Measurements from ENCODE around the gene ADAMTS8.
A peak's percentile ranks its signal among the peaks of the same experiment; 100 is the strongest.

The ADAMTS8 gene

GRCh38 chr11:130416530-130416882 lies 11.9 kb downstream of the ADAMTS8 start:
- DNase-seq = no peak

- DNase-seq = no peak
These were observed 12.5 kb downstream of the ADAMTS8 start for GRCh38 chr11:130415731-130416529.

GRCh38 chr11:130414107-130415080 lies 14.0 kb downstream of the ADAMTS8 start:
- DNase-seq = no peak

- DNase-seq = no peak
These were observed 14.9 kb downstream of the ADAMTS8 start for GRCh38 chr11:130413405-130414106.

- DNase-seq = no peak
These were observed 17.2 kb downstream of the ADAMTS8 start for GRCh38 chr11:130411223-130411622.

GRCh38 chr11:130409594-130410388 lies 18.6 kb downstream of the ADAMTS8 start:
- no peak for DNase-seq

- DNase-seq = no peak
These were observed 19.5 kb downstream of the ADAMTS8 start for GRCh38 chr11:130408901-130409300.

GRCh38 chr11:130408401-130408890 lies 20.0 kb downstream of the ADAMTS8 start:
- no peak for DNase-seq

- no peak for DNase-seq
These were observed 20.4 kb downstream of the ADAMTS8 start for GRCh38 chr11:130407978-130408377.

GRCh38 chr11:130405428-130405827 lies 23.0 kb downstream of the ADAMTS8 start:
- no peak for DNase-seq

- no peak for DNase-seq
These were observed 23.7 kb downstream of the ADAMTS8 start for GRCh38 chr11:130404727-130405126.

GRCh38 chr11:130403967-130404366 lies 24.4 kb downstream of the ADAMTS8 start:
- no peak for DNase-seq

- no peak for DNase-seq
These were observed 25.1 kb downstream of the ADAMTS8 start for GRCh38 chr11:130403271-130403804.

GRCh38 chr11:130402570-130402969 lies 25.8 kb downstream of the ADAMTS8 start:
- no peak for DNase-seq

- peak; percentile 15 to 31 for DNase-seq
These were observed 27.5 kb downstream of the ADAMTS8 start for GRCh38 chr11:130400781-130401483.

- DNase-seq = no peak
These were observed 29.2 kb downstream of the ADAMTS8 start for GRCh38 chr11:130399196-130399595.

- no peak for DNase-seq
These were observed 30.6 kb downstream of the ADAMTS8 start for GRCh38 chr11:130397780-130398179.

- DNase-seq = no peak
These were observed 31.4 kb downstream of the ADAMTS8 start for GRCh38 chr11:130396965-130397364.

GRCh38 chr11:130394615-130395014 lies 33.8 kb downstream of the ADAMTS8 start:
- no peak for DNase-seq

GRCh38 chr11:130391711-130392110 lies 36.7 kb downstream of the ADAMTS8 start:
- DNase-seq = no peak
